Trophoblast cell (in vitro differentiated cells and primary cell): ENCODE data around the gene KCNC1.

Experiments used
- DNase-seq, 2 donors: peaks; one replicate each; pipeline ENCODE4 v3.0.0-alpha.2; 2016
- H2AFZ ChIP-seq: 2 replicates; pipeline ENCODE4 v1.6.1; 2013; ENCODE audit warnings: low read length, moderate library complexity, mild to moderate bottlenecking; ENCODE audit not compliant: insufficient read depth, poor library complexity
- H2AK5ac ChIP-seq: 2 replicates; pipeline ENCODE4 v1.6.1; 2013; ENCODE audit warnings: mild to moderate bottlenecking, low read length
- H2BK120ac ChIP-seq: 2 replicates; pipeline ENCODE4 v1.6.1; 2013; ENCODE audit warnings: low read length, mild to moderate bottlenecking, moderate library complexity; ENCODE audit not compliant: insufficient read depth, poor library complexity
- H2BK12ac ChIP-seq: 2 replicates; pipeline ENCODE4 v1.6.1; 2013; ENCODE audit warnings: mild to moderate bottlenecking, low read length, moderate library complexity
- H2BK5ac ChIP-seq: 2 replicates; pipeline ENCODE4 v1.6.1; 2013; ENCODE audit warnings: low read length, low read depth, moderate library complexity, mild to moderate bottlenecking; ENCODE audit not compliant: poor library complexity
- H3K14ac ChIP-seq: 2 replicates; pipeline ENCODE4 v1.6.1; 2013; ENCODE audit warnings: mild to moderate bottlenecking, low read length
- H3K18ac ChIP-seq: 2 replicates; pipeline ENCODE4 v1.6.1; 2013; ENCODE audit warnings: mild to moderate bottlenecking, low read length
- H3K23ac ChIP-seq: 2 replicates; pipeline ENCODE4 v1.6.1; 2013; ENCODE audit warnings: low read length
- H3K27ac ChIP-seq: 2 replicates; pipeline ENCODE4 v1.5.1; 2013; ENCODE audit warnings: low read depth, mild to moderate bottlenecking, inconsistent platforms, low read length, moderate library complexity
- H3K27me3 ChIP-seq: 2 replicates; pipeline ENCODE4 v1.6.1; 2013; ENCODE audit warnings: inconsistent platforms, mild to moderate bottlenecking, low read length, moderate library complexity; ENCODE audit not compliant: insufficient read depth
- H3K36me3 ChIP-seq, 2 experiments: 1 replicate in 1 of 2; 2 replicates in 1 of 2; pipeline ENCODE4 v1.6.1; 2013; ENCODE audit warnings: low read length in 2 of 2, mild to moderate bottlenecking in 2 of 2, moderate library complexity in 1 of 2; ENCODE audit not compliant: insufficient read depth in 2 of 2, control insufficient read depth in 1 of 2
- H3K4ac ChIP-seq: 2 replicates; pipeline ENCODE4 v1.6.1; 2013; ENCODE audit warnings: low read depth, mild to moderate bottlenecking, low read length, moderate library complexity
- H3K4me1 ChIP-seq, 2 experiments: 1 replicate in 1 of 2; 2 replicates in 1 of 2; pipeline ENCODE4 v1.6.1; 2013; ENCODE audit warnings: low read length in 2 of 2, mild to moderate bottlenecking in 2 of 2, moderate library complexity in 1 of 2; ENCODE audit not compliant: insufficient read depth in 2 of 2, control insufficient read depth in 1 of 2
- H3K4me2 ChIP-seq: 2 replicates; pipeline ENCODE4 v1.6.1; 2013; ENCODE audit warnings: inconsistent platforms, mild to moderate bottlenecking, low read length, moderate library complexity
- H3K4me3 ChIP-seq: 2 replicates; pipeline ENCODE4 v1.5.1; 2013; ENCODE audit warnings: mild to moderate bottlenecking, low read depth, low read length, inconsistent platforms
- H3K79me1 ChIP-seq: one replicate; pipeline ENCODE4 v1.6.1; 2013; ENCODE audit warnings: low read length
- H3K79me2 ChIP-seq: 2 replicates; pipeline ENCODE4 v1.6.1; 2013; ENCODE audit warnings: low read length, mild to moderate bottlenecking; ENCODE audit not compliant: control insufficient read depth, insufficient read depth, poor library complexity
- H3K9ac ChIP-seq: 2 replicates; pipeline ENCODE4 v1.6.1; 2013; ENCODE audit warnings: mild to moderate bottlenecking, low read length
- H3K9me3 ChIP-seq: 2 replicates; pipeline ENCODE4 v1.6.1; 2013; ENCODE audit warnings: low read depth, mild to moderate bottlenecking, control low read depth, inconsistent platforms, low read length; ENCODE audit not compliant: insufficient read depth
- H4K12ac ChIP-seq: 2 replicates; pipeline ENCODE4 v1.6.1; 2013; ENCODE audit warnings: low read depth, mild to moderate bottlenecking, low read length, moderate library complexity
- H4K8ac ChIP-seq: 2 replicates; pipeline ENCODE4 v1.6.1; 2013; ENCODE audit warnings: low read depth, mild to moderate bottlenecking, low read length, moderate library complexity
- H4K91ac ChIP-seq: one replicate; pipeline ENCODE4 v1.6.1; 2013; ENCODE audit warnings: low read depth, mild to moderate bottlenecking, low read length, moderate library complexity
- WGBS: extraction: QIAGEN DNeasy Blood & Tissue Kit; methylation state at CpG from one replicate; pipeline ENCODE4 v1.1.7; 2013; ENCODE audit warnings: missing lambda C conversion rate; ENCODE audit not compliant: insufficient read length, insufficient coverage; ENCODE audit errors: extremely low coverage; 5-methylcytosine and 5-hydroxymethylcytosine counted together

KCNC1 gene

DNA sequence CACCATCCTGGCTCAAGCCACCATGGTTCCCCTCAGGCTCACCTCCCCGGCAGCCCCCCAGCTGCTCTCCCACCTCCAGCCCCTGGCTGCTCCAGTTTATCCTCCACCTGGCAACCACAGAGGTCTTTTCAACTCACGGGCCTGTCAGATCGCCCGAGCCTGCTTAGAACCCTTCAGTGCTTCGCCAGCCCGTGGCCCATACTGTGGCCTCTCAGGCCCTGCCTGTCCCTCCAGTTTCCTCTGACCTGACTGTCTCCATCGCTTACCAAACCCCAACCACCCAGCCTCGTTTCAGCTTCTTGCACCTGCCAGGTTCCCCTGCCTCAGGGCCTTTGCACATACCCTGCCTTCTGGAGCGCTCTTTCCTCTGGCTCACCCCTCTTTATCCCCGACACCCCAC, 6.9 kb downstream of the KCNC1 start:
- no peak overlapping the region for H4K91ac ChIP-seq
- no peaks in the 10 kb centered on the region for H3K4me1 ChIP-seq
- H3K36me3 ChIP-seq: no peaks in the 10 kb centered on the region
- no peak overlapping the region for H3K14ac ChIP-seq
- no CpG with 5 or more reads among the region's 10 CpGs for WGBS
- H4K12ac ChIP-seq: no peak overlapping the region
- no peak overlapping the region for H2AK5ac ChIP-seq
- H2BK12ac ChIP-seq: no peak overlapping the region
- H2BK5ac ChIP-seq: no peak overlapping the region
- H4K8ac ChIP-seq: no peak overlapping the region
- no peak overlapping the region for H2BK120ac ChIP-seq
- H3K23ac ChIP-seq: no peak overlapping the region
- no peak overlapping the region for H3K4me3 ChIP-seq
- H3K27me3 ChIP-seq: peaks cover 11% of the 10 kb centered on the region
- no peak for DNase-seq
- no peak overlapping the region for H3K18ac ChIP-seq
- no peak overlapping the region for H3K27ac ChIP-seq
- no peak overlapping the region for H3K4ac ChIP-seq
- H3K79me2 ChIP-seq: no peaks in the 10 kb centered on the region
- H3K9me3 ChIP-seq: peaks cover 6% of the 10 kb centered on the region
- H2AFZ ChIP-seq: no peak overlapping the region
- H3K4me2 ChIP-seq: no peak overlapping the region
- H3K79me1 ChIP-seq: no peaks in the 10 kb centered on the region
- no peak overlapping the region for H3K9ac ChIP-seq

DNA sequence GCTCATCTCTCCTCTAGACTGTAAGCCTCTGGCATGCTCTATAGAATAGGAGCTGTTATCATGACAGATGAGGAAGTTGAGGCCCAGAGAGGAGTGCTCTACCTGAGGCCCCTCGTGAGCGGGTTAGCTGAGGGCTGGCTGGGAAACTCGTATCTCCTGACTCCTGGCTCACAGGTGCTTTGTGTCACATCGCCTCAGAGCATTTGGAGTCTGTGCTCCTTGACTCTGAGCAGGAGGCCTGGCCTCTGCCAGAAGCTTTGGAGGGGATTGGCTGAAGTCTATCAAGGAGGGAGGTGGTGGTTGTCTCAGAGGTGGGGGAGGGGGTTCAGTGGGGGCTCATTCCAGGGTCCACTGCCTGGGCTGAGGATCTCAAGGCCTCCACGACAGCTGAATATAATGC, 7.4 kb downstream of the KCNC1 start:
- DNase-seq: no peak
- Histone ChIP-seq H3K4ac (no peak overlapping the region), H3K18ac (no peak overlapping the region), H3K4me2 (no peak overlapping the region), H3K9ac (no peak overlapping the region), H3K23ac (no peak overlapping the region), H3K79me2 (no peaks in the 10 kb centered on the region), H3K14ac (no peak overlapping the region), H4K91ac (no peak overlapping the region), H2BK12ac (no peak overlapping the region), H3K9me3 (peaks cover 5% of the 10 kb centered on the region), H3K27ac (no peak overlapping the region), H3K79me1 (no peaks in the 10 kb centered on the region), H2BK120ac (no peak overlapping the region), H3K36me3 (no peaks in the 10 kb centered on the region), H4K12ac (no peak overlapping the region), H2AK5ac (no peak overlapping the region), H3K4me3 (no peak overlapping the region), H3K27me3 (peaks cover 7% of the 10 kb centered on the region), H4K8ac (no peak overlapping the region), H2BK5ac (no peak overlapping the region), H3K4me1 (no peaks in the 10 kb centered on the region), H2AFZ (no peak overlapping the region)
- WGBS: no CpG with 5 or more reads among the region's 5 CpGs

DNA sequence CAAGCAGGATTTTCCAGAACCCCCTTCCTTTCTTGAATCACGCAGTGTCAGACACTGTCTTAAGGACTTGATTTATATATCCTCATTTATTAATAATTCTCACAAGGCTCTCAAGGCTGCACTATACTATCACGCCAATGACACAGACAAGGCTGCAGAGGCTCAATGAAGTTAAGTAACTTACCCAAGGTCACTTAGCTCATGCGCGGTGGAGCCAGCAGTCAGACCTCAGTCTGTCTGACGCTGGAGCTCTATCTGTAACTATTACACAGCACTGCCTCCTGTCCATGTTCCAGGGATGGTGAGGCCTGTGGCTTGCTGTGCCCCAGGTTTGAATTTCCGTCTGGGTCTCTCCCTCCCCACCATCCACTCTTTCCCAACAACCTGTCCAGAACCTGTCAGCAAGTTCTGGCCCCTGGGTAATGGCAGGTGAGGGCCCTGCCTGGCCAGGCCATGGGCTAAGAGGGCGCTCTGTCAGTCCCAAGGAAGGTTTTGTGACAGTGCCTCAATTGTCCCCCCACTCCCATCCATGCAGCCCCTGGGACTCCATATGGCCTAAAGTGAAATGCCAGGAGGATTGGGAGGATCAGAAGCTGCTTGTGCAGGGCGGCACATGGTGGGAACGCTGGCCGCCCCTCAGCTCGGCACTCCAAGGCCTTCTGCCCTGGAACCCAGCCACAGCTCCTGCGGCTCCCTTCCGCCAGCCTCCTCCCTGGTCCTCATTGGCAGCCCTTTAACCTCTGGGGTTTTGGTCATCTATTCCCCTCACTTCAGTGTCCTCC, 8.6 kb downstream of the KCNC1 start:
- H3K79me2 ChIP-seq: no peaks in the 10 kb centered on the region
- H2BK5ac ChIP-seq: no peak overlapping the region
- no peak overlapping the region for H3K4ac ChIP-seq
- H3K4me2 ChIP-seq: no peak overlapping the region
- no peaks in the 10 kb centered on the region for H3K36me3 ChIP-seq
- no peaks in the 10 kb centered on the region for H3K27me3 ChIP-seq
- no peaks in the 10 kb centered on the region for H3K79me1 ChIP-seq
- no CpG with 5 or more reads among the region's 13 CpGs for WGBS
- no peaks in the 10 kb centered on the region for H3K4me1 ChIP-seq
- no peak for DNase-seq
- H3K27ac ChIP-seq: no peak overlapping the region
- H3K9me3 ChIP-seq: peaks cover 3% of the 10 kb centered on the region
- no peak overlapping the region for H2BK120ac ChIP-seq
- H2AFZ ChIP-seq: no peak overlapping the region
- H4K91ac ChIP-seq: no peak overlapping the region
- H2BK12ac ChIP-seq: no peak overlapping the region
- no peak overlapping the region for H4K12ac ChIP-seq
- no peak overlapping the region for H2AK5ac ChIP-seq
- no peak overlapping the region for H3K18ac ChIP-seq
- H3K14ac ChIP-seq: no peak overlapping the region
- no peak overlapping the region for H3K9ac ChIP-seq
- H3K23ac ChIP-seq: no peak overlapping the region
- H4K8ac ChIP-seq: no peak overlapping the region
- no peak overlapping the region for H3K4me3 ChIP-seq

DNA sequence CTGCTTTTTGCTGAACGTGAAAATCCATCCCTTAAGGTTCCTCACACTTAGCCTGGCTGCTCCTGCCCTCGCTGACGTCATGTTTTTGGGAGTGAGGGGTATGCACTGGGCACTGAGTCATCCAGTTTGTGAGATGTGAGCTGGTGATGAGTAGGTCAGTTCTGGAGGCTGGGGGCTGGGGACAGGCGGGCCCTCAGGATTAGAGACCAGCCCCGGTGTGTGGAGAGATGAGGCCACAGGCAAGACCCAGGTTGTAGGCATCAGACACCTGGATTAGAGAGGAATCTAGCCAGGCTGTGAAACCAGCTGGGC, 9.2 kb downstream of the KCNC1 start:
- no peaks in the 10 kb centered on the region for H3K27me3 ChIP-seq
- no peak overlapping the region for H2AK5ac ChIP-seq
- peaks cover 3% of the 10 kb centered on the region for H3K9me3 ChIP-seq
- H3K79me1 ChIP-seq: no peaks in the 10 kb centered on the region
- H4K8ac ChIP-seq: no peak overlapping the region
- H3K4me3 ChIP-seq: no peak overlapping the region
- no peak overlapping the region for H2AFZ ChIP-seq
- H4K12ac ChIP-seq: no peak overlapping the region
- no peak overlapping the region for H2BK12ac ChIP-seq
- no peak for DNase-seq
- H3K36me3 ChIP-seq: no peaks in the 10 kb centered on the region
- H4K91ac ChIP-seq: no peak overlapping the region
- H2BK5ac ChIP-seq: no peak overlapping the region
- WGBS: no CpG with 5 or more reads among the region's 5 CpGs
- no peak overlapping the region for H3K18ac ChIP-seq
- no peak overlapping the region for H3K23ac ChIP-seq
- no peak overlapping the region for H3K14ac ChIP-seq
- H3K4me1 ChIP-seq: no peaks in the 10 kb centered on the region
- H2BK120ac ChIP-seq: no peak overlapping the region
- no peak overlapping the region for H3K4me2 ChIP-seq
- no peak overlapping the region for H3K4ac ChIP-seq
- no peaks in the 10 kb centered on the region for H3K79me2 ChIP-seq
- H3K27ac ChIP-seq: no peak overlapping the region
- H3K9ac ChIP-seq: no peak overlapping the region
